HepG2 (cell line): ENCODE measurements around the gene EPS8L1. TPM values are rescaled to one million over a fixed set of nuclear protein-coding genes. Genes with fewer than 3 reads are reported as not detected.
A peak's percentile ranks its signal among the peaks of the same experiment; 100 is the strongest.

Source experiments
- ARHGAP35 ChIP-seq: sonication (generic); formaldehyde crosslinking; IDR thresholded peaks from 2 replicates; pipeline ENCODE4 v1.9.0; 2022; ENCODE audit warnings: mild to moderate bottlenecking, inconsistent platforms, moderate library complexity, missing genetic modification reagents, borderline replicate concordance
- ATAD3A ChIP-seq: sonication (generic); formaldehyde crosslinking; IDR thresholded peaks from 2 replicates; pipeline ENCODE4 v1.4.0; 2020; ENCODE audit warnings: missing genetic modification reagents
- CHD4 ChIP-seq: fragments of 200-600 bp; sonication (generic); IDR thresholded peaks from 2 replicates; pipeline ENCODE4 v1.7.0; 2017; ENCODE audit warnings: mild to moderate bottlenecking, low read length, borderline replicate concordance
- CTCF ChIP-seq: sonication (generic); formaldehyde crosslinking; IDR thresholded peaks from 2 replicates; pipeline ENCODE4 v1.5.0; 2020; ENCODE audit warnings: mild to moderate bottlenecking, missing genetic modification reagents, moderate library complexity
- DR1 ChIP-seq: sonication (generic); formaldehyde crosslinking; IDR thresholded peaks from 2 replicates; pipeline ENCODE4 v1.8.0; 2021; ENCODE audit warnings: mild to moderate bottlenecking, missing genetic modification reagents, inconsistent platforms
- HBP1 ChIP-seq: IDR thresholded peaks from 2 replicates; pipeline ENCODE4 v1.6.1; 2016; ENCODE audit warnings: low read depth, control low read depth
- HNRNPL ChIP-seq: fragments of 200-400 bp; formaldehyde crosslinking; IDR thresholded peaks from 2 replicates; pipeline ENCODE4 v1.6.1; 2017; ENCODE audit warnings: mild to moderate bottlenecking, low read depth, low read length
- HOXA5 ChIP-seq: sonication (generic); formaldehyde crosslinking; IDR thresholded peaks from 2 replicates; pipeline ENCODE4 v1.4.0; 2020; ENCODE audit warnings: missing genetic modification reagents
- KLF11 ChIP-seq: IDR thresholded peaks from 2 replicates; pipeline ENCODE4 v1.6.1; 2016; ENCODE audit warnings: missing compliant biosample characterization
- RCOR2 ChIP-seq: IDR thresholded peaks from 2 replicates; pipeline ENCODE4 v1.6.1; 2016; ENCODE audit warnings: missing biosample characterization, missing genetic modification reagents
- SKI ChIP-seq: fragments of 450-650 bp; IDR thresholded peaks from one replicate; pipeline ENCODE4 v1.6.1; 2018; ENCODE audit warnings: mild to moderate bottlenecking; ENCODE audit not compliant: partially characterized antibody
- SMAD3 ChIP-seq: sonication (generic); formaldehyde crosslinking; IDR thresholded peaks from 2 replicates; pipeline ENCODE4 v1.4.0; 2020; ENCODE audit warnings: missing genetic modification reagents
- TEAD2 ChIP-seq: sonication (generic); formaldehyde crosslinking; IDR thresholded peaks from 2 replicates; pipeline ENCODE4 v1.9.0; 2021; ENCODE audit warnings: missing genetic modification reagents
- ZFP36 ChIP-seq: fragments of 150-350 bp; IDR thresholded peaks from 2 replicates; pipeline ENCODE4 v1.6.1; 2018; ENCODE audit warnings: borderline replicate concordance, low read length, low read depth; ENCODE audit not compliant: partially characterized antibody
- ZFP62 ChIP-seq: sonication (generic); formaldehyde crosslinking; IDR thresholded peaks from 2 replicates; pipeline ENCODE4 v1.4.0; 2020; ENCODE audit warnings: missing genetic modification reagents
- ZFX ChIP-seq: sonication (generic); formaldehyde crosslinking; IDR thresholded peaks from 2 replicates; pipeline ENCODE4 v1.4.0; 2020; ENCODE audit warnings: mild to moderate bottlenecking, low read depth, missing genetic modification reagents, moderate library complexity
- ZNF496 ChIP-seq: sonication (generic); formaldehyde crosslinking; IDR thresholded peaks from 2 replicates; pipeline ENCODE4 v1.8.1; 2023; ENCODE audit warnings: mild to moderate bottlenecking, moderate library complexity, missing genetic modification reagents; ENCODE audit not compliant: insufficient replicate concordance
- ZNF687 ChIP-seq: sonication (generic); formaldehyde crosslinking; IDR thresholded peaks from 2 replicates; pipeline ENCODE4 v1.5.1; 2020; ENCODE audit warnings: mild to moderate bottlenecking, missing genetic modification reagents, moderate library complexity
- ZNF710 ChIP-seq: sonication (generic); formaldehyde crosslinking; IDR thresholded peaks from 2 replicates; pipeline ENCODE4 v1.5.0; 2020; ENCODE audit warnings: mild to moderate bottlenecking, missing genetic modification reagents, borderline replicate concordance
- polyA plus RNA-seq, 8 experiments: library from polyadenylated mRNA; depleted of rRNA in 3 of 8; stranded (reverse) in 7 of 8; unstranded in 1 of 8; fragments of >200 nt; fragmentation: Illumina TruSeq in 4 of 8; extraction: Trizol in 4 of 8; gene quantifications; 2 replicates each; pipeline versions ENCODE4 v1.2.1 to v1.2.3, GENCODE V29; 2011 to 2016; ENCODE audit warnings: low read depth in 4 of 8, missing spikeins in 1 of 8, mixed read lengths in 1 of 8; ENCODE audit not compliant: insufficient read depth in 1 of 8
- total RNA-seq, 5 experiments: library from RNA; depleted of rRNA; stranded (reverse); fragments of >200 nt; fragmentation: Illumina TruSeq; extraction: Trizol; gene quantifications; 2 replicates each; pipeline ENCODE4 v1.2.3, GENCODE V29; 2016; ENCODE audit warnings: low read depth in 1 of 5

The EPS8L1 gene
- total and polyA plus RNA-seq, 2 of the 13 experiments (the other 11 are each of a cell fraction or from before 2014, with no cell fraction given) = 3.0 to 6.3 TPM

GRCh38 chr19:55080968-55081769 is 5.5 kb downstream of the EPS8L1 start (continued):
- TF ChIP-seq ZNF687 (CRISPR knock-in tag) = peak; percentile 62
- no peak for TF ChIP-seq RCOR2 (CRISPR knock-in tag)
- TF ChIP-seq CHD4 = no peak
- TF ChIP-seq HNRNPL = no peak
- no peak for TF ChIP-seq ZNF710 (CRISPR knock-in tag)
- TF ChIP-seq SMAD3 (CRISPR knock-in tag) = no peak
- TF ChIP-seq ZFP62 (CRISPR knock-in tag) = no peak
- TF ChIP-seq KLF11 = no peak
- no peak for TF ChIP-seq HBP1 (CRISPR knock-in tag)
- TF ChIP-seq CTCF (CRISPR knock-in tag) = peak; percentile 43
- 0 out of 2 replicates have a peak, but pooled peaks have one; percentile 9 for TF ChIP-seq HOXA5 (CRISPR knock-in tag)
- no peak for TF ChIP-seq ARHGAP35 (CRISPR knock-in tag)
- TF ChIP-seq ATAD3A (CRISPR knock-in tag) = no peak
- no peak for TF ChIP-seq ZNF496 (CRISPR knock-in tag)
- TF ChIP-seq DR1 (CRISPR knock-in tag) = 0 out of 2 replicates have a peak, but pooled peaks have one; percentile 18
- no peak for TF ChIP-seq ZFP36
- no peak for TF ChIP-seq TEAD2 (CRISPR knock-in tag)
- no peak for TF ChIP-seq SKI
- peak; percentile 54; the same call in 1 of the 2 replicates for TF ChIP-seq ZFX (CRISPR knock-in tag)
